HG03571 (cell line): ENCODE measurements around the gene SYNCRIP.
"Not testable (repeated sequence)": the region's sequence is repeated elsewhere in the genome, so short reads cannot be mapped to it uniquely, and the experiment has no call there.

Experiments
- ATAC-seq: cut with Tn5 transposase; IDR thresholded peaks from one replicate; pipeline ENCODE4 v1.9.1; 2021; ENCODE audit not compliant: unreplicated experiment

Gene SYNCRIP

GRCh38 chr6:85642774-85643536 lies at the start of gene SYNCRIP:
Gene SYNCRIP, minus strand, starts transcription at chr6:85642886. Its CDS starts 1,447 bp downstream, at chr6:85641439.
- ATAC-seq = peak; percentile 73

- no peak for ATAC-seq
Observed at GRCh38 chr6:85691478-85691877, 48.8 kb upstream of the SYNCRIP start.

GRCh38 chr6:85690071-85690470 lies 47.4 kb upstream of the SYNCRIP start:
- no peak for ATAC-seq

GRCh38 chr6:85685713-85686112 lies 43.0 kb upstream of the SYNCRIP start:
- peak; percentile 91 for ATAC-seq

GRCh38 chr6:85684809-85685171 lies 42.1 kb upstream of the SYNCRIP start:
- no peak for ATAC-seq

- no peak for ATAC-seq
Observed at GRCh38 chr6:85684133-85684808, 41.6 kb upstream of the SYNCRIP start.

- not testable (repeated sequence) for ATAC-seq
Observed at GRCh38 chr6:85681899-85682298, 39.2 kb upstream of the SYNCRIP start.

- no peak for ATAC-seq
Observed at GRCh38 chr6:85680388-85680787, 37.7 kb upstream of the SYNCRIP start.

GRCh38 chr6:85679445-85680123 lies 36.9 kb upstream of the SYNCRIP start:
- no peak for ATAC-seq

- ATAC-seq = peak; percentile 79
Observed at GRCh38 chr6:85678602-85679444, 36.1 kb upstream of the SYNCRIP start.

GRCh38 chr6:85678026-85678601 lies 35.4 kb upstream of the SYNCRIP start:
- ATAC-seq = no peak

GRCh38 chr6:85677234-85677956 lies 34.7 kb upstream of the SYNCRIP start:
- no peak for ATAC-seq

- ATAC-seq = no peak
Observed at GRCh38 chr6:85676086-85676729, 33.5 kb upstream of the SYNCRIP start.

- no peak for ATAC-seq
Observed at GRCh38 chr6:85675030-85675819, 32.5 kb upstream of the SYNCRIP start.

GRCh38 chr6:85674604-85675003 lies 31.9 kb upstream of the SYNCRIP start:
- no peak for ATAC-seq

GRCh38 chr6:85673198-85674139 lies 30.8 kb upstream of the SYNCRIP start:
- ATAC-seq = no peak

- ATAC-seq = no peak
Observed at GRCh38 chr6:85672623-85673022, 29.9 kb upstream of the SYNCRIP start.

GRCh38 chr6:85672050-85672449 lies 29.4 kb upstream of the SYNCRIP start:
- no peak for ATAC-seq
